GM12874 (cell line): Measurements from ENCODE around the gene FAM200B.

Experiments
- CTCF ChIP-seq: IDR thresholded peaks from 2 replicates; pipeline ENCODE4 v1.5.1; 2011; ENCODE audit warnings: low read depth, mild to moderate bottlenecking, control low read depth, low read length, moderate library complexity; ENCODE audit not compliant: insufficient read depth

The FAM200B gene

GRCh38 chr4:15720851-15721250 is 39.2 kb downstream of the FAM200B start:
- TF ChIP-seq CTCF, result no peak

GRCh38 chr4:15725608-15726007 is 44.0 kb downstream of the FAM200B start:
- no peak for TF ChIP-seq CTCF

GRCh38 chr4:15729910-15730533 is 48.4 kb downstream of the FAM200B start:
- peak; percentile 57; the same call in 1 of the 2 replicates for TF ChIP-seq CTCF

- TF ChIP-seq CTCF, result no peak
Measured at GRCh38 chr4:15735536-15735935, 53.9 kb downstream of the FAM200B start.

- no peak for TF ChIP-seq CTCF
Measured at GRCh38 chr4:15736514-15737050, 55.0 kb downstream of the FAM200B start.

GRCh38 chr4:15737255-15737654 is 55.6 kb downstream of the FAM200B start:
- 0 out of 2 replicates have a peak, but pooled peaks have one; percentile 12 for TF ChIP-seq CTCF

GRCh38 chr4:15738877-15739276 is 57.2 kb downstream of the FAM200B start:
- no peak for TF ChIP-seq CTCF
